Smooth muscle cell of the brain vasculature (primary cell): ENCODE data around the gene ENO4.

Experiments used
- DNase-seq: peaks from one replicate; pipeline ENCODE4 v3.0.0-alpha.2; 2012; ENCODE audit warnings: low read depth, low spot score

Gene ENO4, protein sequence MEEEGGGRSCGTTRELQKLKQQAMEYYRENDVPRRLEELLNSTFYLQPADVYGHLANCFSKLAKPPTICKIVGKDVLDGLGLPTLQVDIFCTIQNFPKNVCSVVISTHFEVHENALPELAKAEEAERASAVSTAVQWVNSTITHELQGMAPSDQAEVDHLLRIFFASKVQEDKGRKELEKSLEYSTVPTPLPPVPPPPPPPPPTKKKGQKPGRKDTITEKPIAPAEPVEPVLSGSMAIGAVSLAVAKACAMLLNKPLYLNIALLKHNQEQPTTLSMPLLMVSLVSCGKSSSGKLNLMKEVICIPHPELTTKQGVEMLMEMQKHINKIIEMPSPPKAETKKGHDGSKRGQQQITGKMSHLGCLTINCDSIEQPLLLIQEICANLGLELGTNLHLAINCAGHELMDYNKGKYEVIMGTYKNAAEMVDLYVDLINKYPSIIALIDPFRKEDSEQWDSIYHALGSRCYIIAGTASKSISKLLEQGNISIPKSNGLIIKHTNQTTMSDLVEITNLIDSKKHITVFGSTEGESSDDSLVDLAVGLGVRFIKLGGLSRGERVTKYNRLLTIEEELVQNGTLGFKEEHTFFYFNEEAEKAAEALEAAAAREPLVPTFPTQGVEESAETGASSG

DNA sequence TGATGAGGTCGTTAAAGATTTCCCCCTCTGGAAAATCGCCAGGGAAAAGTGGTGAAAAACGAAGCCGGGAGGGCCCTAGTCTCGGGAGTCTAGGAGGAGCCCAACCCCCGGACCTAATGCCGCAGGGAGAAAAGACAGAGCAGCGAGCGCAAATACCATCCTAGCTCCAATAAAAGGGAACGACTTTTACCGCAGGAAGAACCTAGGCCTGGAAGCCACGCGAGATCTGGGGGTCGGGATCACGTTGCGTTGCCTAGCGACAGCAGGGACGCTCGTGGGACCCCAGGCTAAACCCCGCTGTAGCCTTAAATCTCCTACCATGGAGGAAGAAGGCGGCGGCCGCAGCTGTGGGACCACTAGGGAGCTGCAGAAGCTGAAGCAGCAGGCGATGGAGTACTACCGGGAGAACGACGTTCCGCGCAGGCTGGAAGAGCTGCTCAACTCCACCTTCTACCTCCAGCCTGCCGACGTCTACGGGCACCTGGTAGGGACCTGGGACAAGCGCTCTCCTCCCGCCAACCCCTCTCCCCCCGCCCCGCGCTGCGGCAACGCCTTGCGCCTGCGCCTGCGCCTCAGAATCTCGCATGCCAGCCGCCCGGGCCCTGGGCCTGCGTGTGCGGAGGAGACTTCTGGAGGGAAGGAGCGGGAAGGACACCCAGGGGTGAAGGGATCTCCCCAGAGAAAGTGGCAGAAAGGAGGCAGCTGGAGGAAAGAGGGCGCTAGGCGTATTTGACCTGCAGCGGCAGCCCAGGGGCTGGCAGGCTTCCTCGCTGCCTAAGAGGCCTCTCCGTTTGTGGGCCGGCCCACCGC is at the start of gene ENO4:
Gene ENO4 (plus strand): TSS at position 252 of the 810 bp plus-strand sequence. CDS start 68 bp downstream, at position 320.
- peak; percentile 46 for DNase-seq

DNA sequence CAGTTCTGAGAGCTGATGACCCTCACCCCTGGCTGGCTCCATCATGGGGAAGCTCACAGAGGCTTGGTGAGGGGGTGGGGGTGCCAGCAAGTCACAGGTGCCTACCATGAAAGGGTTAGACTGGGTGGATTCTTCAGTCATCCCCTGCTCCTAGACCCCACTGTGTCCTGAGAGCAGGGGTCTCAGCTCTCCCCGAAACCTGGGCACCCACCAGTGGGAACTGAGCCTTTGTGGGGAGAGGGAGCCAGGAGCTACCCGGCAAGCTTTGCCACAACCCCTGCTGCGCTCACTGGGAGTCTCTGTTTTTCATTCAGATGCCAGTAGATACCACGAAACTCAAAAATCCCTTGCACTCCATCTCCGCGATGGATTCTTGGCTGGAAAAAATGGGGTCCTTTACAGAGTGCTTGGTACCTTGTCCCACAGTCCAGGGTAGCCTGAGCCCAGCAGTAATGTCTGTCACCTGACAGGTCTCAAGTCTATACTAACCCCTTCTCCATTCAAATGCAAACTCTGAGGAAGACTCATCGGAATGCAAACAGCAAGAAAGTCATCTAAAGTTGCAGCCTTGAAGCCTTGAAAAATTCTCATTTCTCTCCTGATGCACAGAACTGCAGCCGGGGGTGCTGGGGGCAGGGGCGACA is 48.9 kb upstream of the ENO4 start:
- no peak for DNase-seq

DNA sequence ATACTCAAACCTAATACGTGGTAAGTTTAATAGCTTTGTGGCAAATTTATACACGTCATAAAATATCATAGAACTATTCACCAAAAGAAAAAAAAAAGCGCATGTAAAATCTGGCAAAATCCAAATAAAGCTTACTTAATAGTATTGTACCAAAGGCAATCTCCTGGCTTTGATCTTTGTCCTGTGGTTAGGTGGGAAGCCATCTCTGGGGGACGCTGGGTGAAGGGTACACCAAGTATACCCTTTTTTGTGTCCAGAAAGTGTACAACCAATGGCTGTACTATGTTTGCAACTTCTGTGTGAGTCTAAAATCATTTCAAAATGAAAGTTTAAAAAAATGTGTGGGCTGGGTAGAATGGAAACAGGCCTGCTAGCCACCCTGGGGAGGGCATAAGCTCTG is 47.6 kb upstream of the ENO4 start:
- no peak for DNase-seq

DNA sequence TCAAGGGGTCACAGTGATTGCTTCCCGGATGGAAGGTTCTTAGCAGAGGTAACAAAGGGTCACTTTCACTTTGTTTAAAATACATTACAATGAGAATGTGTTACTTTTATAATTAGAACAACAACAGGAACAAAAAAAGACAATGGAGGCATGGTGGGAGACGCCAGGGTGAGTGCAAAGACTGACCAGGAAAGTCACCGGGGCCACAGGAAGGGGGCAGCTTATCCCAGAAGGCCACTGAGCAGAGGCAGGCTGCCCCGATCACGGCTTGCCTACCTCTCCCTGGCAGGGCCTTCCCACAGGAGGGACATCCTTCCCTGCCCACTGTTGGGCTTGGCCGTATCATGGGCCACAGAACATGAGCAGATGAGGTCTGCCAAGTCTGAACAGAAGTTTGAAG is 46.8 kb upstream of the ENO4 start:
- DNase-seq, result no peak

DNA sequence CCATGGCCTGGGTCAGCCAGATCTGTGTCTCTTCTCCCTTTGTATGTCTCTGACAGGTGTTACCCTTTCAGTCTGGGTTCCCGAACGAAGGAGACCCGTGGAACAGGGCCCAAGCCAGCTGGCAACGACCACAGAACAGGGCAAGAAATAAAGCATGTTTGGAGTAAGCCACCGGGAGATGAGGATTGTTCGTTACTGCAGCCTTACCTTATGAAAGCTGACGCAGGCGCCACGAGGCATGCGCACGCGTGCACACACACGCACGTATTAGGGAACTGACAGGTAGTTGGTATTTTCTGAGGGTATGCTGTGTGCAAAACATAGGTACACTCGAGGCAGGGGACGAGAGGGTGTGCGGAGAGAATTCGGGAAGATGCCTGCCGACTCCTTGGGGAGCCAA is 46.4 kb upstream of the ENO4 start:
- DNase-seq, result no peak

DNA sequence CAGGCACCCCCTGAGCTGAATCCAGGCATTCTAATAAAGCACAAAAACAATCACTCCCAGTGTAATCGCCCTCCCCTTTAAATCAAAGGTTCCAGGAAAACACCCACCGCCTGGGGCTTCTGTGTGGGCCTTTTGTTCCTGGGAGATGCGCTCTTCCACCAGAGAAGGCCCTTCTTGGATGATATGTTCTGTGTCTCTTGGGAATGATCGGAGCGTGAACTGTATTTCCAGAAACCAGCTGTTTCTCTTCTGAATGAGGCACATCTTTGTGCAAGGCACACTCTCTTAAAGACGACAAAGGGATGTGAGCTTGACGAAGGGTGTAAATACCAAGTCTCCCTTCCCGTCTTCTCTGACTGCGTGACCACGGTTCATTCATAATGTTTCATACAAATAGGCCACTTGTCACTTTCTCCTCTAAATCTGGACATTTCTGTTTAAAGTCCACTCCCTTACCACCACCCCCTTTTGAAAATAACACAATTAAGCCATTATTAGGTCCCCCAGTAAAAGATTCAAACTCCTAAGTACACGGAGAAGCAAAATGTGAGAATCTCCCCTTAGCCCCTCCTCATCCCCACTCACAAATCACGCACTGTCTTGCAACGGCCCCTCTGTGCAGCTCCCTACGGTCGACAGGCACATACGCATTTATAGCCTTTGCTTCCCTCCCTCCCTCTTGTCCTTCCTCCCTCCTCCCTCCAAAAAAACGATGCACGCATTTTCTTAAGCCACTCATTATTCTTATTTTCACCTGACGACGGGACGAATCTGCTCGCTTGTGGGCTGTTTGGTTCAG is 45.6 kb upstream of the ENO4 start:
- DNase-seq, result no peak

DNA sequence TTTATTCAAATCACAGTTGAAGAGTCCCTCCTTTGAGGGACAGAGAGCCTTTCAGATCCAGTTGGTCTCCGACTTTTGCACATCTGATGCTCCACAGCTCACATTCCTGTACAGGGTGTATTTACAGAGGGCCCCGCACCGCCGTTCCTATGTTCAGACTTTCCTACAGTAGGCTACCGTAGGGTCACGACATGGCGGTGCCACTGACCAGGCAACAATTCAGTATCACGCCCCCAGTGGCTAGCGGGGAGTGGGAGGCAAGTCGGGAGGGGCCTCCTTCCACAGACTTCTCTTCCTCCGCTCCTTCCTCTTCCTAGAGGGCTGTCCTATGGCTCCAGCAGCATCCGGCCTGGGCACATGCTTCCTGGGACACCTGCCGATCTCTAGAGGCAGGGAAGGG is 40.6 kb upstream of the ENO4 start:
- no peak for DNase-seq

DNA sequence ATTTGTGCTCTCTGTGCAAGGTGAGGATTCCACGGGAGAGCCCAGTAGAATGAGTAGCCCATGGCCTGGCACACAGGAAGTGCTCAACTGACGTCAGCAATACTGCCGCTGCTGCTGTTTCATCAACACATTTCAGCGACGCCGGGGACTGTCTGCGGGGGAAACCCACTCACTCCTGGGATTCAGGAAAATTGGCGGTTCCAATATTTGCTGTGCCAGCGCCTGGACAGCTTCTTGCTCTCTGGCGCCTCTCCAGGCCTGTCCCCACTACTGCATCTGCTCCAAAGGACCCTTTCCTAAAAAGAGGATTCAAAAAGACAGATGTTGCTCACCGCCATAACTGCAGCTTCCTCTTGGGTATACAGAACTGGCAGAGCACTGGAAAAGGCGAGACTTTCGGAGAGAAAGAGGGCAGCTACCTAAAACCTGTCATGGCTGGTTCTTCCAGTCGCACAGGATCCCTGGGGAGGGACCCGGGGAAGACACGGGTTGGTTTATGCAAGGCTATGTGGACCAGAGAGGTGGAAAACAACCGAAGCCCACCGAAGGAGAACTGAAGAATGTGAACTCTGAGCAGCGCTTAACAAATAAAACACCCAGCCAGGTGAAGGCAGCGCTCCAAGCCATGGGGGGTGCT is 39.7 kb upstream of the ENO4 start:
- no peak for DNase-seq

DNA sequence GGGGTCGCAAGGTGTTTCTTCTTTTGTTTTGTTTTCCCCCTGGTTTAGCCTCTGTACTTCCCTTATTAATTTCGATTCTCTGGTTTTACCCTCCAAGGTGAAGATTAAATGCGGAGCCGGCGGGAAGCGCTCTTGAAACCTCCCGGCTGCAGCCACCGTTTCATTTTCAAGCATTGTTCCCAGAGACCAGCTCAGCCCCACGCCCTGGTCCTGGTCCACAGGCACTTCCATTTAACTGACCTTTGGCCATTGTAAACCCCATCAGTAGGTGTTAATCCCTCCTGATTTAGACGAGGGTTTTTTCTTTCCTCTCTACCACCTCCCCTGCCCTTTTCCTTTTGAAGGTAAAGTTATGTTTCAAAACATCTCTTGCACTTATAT is 39.2 kb upstream of the ENO4 start:
- no peak for DNase-seq

DNA sequence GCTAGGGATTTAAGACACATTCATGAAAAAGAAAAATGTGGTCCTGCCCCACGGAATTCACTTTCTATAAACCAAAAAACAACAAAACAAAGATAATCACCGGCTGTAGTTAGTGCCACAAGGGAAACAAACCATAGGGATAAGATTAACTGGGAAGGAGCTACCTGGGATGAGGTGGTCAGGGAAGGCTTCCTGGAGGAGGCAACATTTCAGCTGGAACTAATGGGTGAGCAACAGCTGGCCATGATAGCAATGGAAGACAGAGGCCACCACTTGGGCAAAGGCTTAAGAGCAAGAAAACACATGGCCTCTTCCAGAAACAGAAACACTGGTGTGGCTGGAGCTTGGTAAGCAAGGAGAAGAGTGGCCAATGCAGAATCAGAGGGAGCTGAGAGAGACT is 38.4 kb upstream of the ENO4 start:
- no peak for DNase-seq

DNA sequence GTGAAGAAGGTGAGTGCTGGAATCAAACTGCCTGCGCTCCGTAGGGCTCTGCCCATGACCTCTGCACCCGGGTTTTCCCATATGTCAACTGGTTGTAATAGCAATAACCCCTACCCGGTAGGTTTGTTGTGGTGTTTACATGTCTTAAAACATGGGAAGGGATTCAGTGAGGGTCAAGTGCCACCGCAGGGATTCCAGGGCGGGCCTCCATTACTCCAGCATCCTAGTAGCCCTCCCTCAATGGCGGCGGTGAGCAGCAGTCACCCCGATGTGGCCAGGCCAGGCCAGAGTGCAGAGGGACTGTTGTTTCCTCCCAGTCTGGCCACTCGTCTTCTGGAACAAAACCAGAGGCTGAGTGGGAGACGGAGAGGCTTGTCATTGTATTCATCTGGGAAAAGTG is 37.6 kb upstream of the ENO4 start:
- DNase-seq, result no peak

DNA sequence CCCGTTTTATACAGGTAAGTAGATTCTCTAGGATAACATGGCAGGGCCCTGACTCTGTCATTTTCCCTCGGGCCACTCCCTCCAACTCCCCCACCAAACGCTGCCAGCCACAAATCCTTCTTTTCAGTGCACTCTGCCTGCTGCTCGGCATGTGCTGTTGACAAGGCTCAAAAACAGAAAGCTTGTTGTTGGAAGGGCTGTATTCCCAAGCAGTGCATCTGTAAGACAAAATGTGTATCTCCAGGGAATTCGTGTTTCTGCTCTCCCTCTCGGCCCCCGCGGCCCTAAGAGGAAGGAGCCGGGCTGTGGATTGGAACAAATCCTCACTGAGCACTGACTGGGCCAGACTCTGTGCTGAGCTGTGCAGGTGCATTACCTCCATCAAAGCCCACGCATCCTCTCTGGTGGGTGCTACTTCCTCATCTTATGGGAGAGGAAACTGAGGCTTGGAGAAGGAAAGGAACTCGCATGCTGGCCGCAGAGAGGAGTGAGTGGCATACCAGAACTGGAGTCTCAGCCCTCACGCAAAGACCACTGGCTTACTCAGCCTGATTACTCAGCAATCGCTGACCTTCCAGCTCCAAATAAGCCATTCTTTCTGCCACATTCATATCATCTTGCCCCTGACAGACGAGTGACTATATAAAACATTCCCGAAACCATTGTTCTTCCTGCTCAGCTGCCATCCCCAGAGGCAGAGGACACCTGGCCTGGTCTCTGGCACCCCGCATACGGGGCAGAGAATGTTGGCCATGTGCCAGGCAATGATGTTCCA is 33.5 kb upstream of the ENO4 start:
- DNase-seq, result no peak

DNA sequence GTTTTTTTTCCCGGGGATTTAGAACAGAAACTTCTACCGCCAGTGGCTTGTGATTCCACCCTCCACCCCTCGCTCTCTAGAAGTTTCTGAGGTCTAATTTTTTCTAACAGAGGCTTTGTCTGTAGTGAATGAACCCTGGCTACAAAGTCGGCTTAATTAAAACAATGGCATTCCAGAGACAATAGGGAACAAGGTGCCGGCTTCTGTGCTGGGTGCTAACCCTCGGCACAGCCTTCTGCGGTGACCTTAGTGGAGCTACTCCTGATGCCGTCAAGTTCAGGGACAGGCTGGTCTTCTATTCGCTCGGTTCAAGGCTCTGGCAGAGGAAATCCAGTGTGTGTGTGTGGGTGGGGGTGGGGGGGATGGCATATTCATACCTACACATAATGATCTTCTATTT is 32.1 kb upstream of the ENO4 start:
- no peak for DNase-seq

DNA sequence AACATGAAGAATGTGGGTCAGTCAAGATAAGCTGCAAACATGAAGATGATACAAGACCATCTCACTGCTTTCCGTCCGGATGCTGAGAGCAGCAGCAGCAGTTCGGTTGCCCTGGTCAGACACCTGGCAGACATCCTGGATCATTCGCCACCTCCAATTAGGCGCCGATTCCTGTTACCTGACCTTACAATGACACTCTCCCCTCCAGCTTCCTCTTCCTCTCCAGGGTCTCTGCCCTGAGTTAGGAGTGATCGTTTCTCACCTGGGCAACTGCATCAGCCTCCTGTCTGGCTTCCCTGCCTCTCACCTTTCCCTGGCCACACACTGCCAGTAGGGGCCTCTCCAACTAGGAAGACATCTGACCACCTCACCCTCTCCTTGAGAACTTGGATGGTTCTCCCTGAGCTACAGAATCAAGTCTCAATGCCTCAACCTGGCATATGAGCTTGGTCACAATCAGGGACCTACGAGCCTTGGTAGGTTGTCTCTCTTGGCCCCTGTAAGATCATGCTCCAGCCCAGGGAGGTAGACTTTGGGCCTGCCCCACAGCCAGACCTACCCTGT is 31.4 kb upstream of the ENO4 start:
- DNase-seq, result no peak

DNA sequence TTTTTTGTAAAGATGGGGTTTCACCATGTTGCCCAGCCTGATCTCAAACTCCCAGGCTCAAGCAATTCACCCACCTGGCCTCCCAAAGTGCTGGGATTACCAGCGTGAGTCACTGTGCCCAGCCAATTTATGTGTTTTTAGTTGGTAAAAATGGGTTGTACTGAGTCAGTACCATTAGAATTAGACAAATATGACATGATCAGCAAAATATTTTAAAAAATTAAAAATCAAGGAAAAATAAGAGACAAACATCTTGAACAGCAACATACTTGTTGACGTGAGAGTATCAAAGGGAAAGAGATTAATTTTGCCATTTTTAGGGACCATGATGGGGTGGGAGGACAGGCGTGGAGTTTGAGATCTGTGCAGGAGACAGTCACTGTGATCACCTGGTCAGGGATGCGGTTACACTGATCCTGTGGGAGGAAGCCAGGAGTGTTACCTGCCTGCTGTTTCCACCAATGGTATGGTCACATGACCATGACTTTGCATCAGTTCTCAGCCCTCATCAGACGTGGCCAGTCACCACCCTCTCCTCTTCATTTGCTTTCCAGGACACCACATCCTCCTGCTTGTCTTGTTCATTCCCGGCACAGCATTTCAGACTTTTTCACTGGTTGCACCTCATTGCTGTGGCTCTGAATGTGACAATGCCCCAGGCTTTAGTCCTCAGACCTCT is 29.2 kb upstream of the ENO4 start:
- DNase-seq, result no peak

DNA sequence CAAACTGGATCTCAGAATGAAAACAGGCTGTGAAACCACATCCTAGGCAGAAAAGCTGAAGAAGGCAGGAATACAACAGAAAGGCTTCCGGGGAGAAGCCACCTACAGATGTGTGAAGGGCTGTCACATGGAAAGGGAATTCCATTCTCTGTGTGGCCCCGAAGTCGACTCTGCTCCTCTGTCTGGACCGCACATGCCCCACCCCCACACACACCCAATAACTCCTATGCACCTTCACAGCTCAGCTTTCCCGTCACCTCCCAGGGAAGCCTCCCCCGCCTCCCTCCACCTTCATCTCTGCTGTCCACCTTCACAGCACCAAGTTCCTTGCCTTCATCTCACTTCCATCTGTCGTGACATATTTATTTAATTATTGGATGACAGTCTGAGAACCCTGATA is 23.4 kb upstream of the ENO4 start:
- DNase-seq, result no peak

DNA sequence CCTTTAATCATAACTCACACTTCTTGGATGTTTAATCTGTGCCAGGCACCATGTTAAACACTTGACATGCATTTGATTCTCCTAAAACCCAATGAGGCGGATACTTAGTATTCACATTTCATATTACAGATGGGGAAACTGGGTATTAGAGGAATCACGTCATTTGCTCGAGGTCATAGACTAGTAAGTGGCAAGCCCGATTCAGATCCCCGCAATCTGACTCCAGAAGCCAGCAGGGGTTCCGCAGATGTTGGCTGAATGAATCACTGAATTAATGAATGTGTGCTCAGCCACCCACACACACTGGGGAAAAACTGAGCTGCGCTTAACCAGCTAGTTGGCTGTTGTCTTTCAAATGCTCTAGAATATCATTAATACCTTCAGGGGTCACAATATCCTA is 22.5 kb upstream of the ENO4 start:
- no peak for DNase-seq

DNA sequence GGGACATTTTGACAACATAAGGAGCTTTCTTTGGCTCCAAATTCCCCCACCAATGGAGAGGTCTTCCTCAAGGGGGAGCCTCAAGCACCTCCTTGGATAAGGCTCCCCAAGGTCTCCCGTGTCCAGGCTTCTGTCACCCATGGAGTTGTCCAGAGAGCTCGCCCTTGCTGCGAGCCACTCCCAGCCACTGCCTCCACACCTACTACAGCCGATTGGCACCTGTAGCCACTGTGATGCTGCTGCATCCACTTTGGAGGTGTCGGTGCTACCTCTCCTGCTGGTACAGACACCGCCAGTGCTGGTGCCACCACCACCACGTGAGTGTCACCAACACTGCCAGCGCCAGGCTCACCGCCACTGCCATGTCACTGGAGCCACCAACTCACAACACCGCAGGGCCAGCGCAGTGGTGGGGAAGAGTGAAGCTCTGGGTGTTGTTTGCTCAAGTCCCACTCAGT is 22.1 kb upstream of the ENO4 start:
- DNase-seq, result no peak

DNA sequence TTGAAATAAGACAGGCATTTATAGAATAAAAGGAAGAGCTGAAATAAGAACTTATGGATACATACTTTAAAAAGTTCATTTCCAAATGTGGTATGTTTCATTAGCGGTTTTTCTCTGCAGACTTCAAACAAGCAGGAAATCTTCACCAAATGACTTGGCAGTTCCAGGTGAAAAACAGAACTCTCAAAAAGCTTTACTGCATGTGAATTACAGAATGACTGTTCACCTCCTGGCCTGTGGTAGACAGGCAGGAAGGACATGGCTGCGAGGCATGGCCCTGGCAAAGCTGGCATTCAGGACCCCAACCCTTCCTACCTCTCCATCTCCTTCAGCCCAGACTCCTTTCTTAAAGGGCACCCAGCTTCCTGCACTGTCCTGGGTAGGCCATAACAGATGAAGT is 21.2 kb upstream of the ENO4 start:
- DNase-seq, result no peak
